Smooth muscle cell (in vitro differentiated cells): ENCODE measurements around the gene CYB561D2. TPM values are rescaled to one million over a fixed set of nuclear protein-coding genes. Genes with fewer than 3 reads are reported as not detected.

Experiments used
- DNase-seq: peaks from one replicate; lab custom pipeline; 2025; ENCODE audit not compliant: unreplicated experiment; lab: John Stamatoyannopoulos, UW
- H2AFZ ChIP-seq: fragments of 200-600 bp; sonication (generic); 2 replicates; pipeline ENCODE4 v1.6.0; 2016; ENCODE audit warnings: antibody characterized with exemption, low read depth, mild to moderate bottlenecking
- H3F3A ChIP-seq: fragments of 200-600 bp; sonication (generic); 2 replicates; pipeline ENCODE4 v1.6.0; 2017; ENCODE audit warnings: antibody characterized with exemption, low read depth
- H3K27ac ChIP-seq: fragments of 200-600 bp; sonication (generic); 2 replicates; pipeline ENCODE4 v1.5.1; 2016; ENCODE audit warnings: low read depth, mild to moderate bottlenecking
- H3K27me3 ChIP-seq: fragments of 200-600 bp; sonication (generic); 2 replicates; pipeline ENCODE4 v1.6.1; 2016; ENCODE audit warnings: low read depth, mild to moderate bottlenecking
- H3K36me3 ChIP-seq: fragments of 200-600 bp; sonication (generic); 2 replicates; pipeline ENCODE4 v1.5.1; 2016; ENCODE audit warnings: low read depth
- H3K4me1 ChIP-seq: fragments of 200-600 bp; sonication (generic); 2 replicates; pipeline ENCODE4 v1.5.1; 2016; ENCODE audit warnings: low read depth
- H3K4me2 ChIP-seq: fragments of 200-600 bp; sonication (generic); 2 replicates; pipeline ENCODE4 v1.6.0; 2016; ENCODE audit warnings: mild to moderate bottlenecking
- H3K4me3 ChIP-seq: fragments of 200-600 bp; sonication (generic); 2 replicates; pipeline ENCODE4 v1.5.1; 2016; ENCODE audit warnings: mild to moderate bottlenecking
- H3K79me2 ChIP-seq: fragments of 200-600 bp; sonication (generic); 2 replicates; pipeline ENCODE4 v1.6.0; 2016; ENCODE audit warnings: low read depth, mild to moderate bottlenecking
- H3K9ac ChIP-seq: fragments of 200-600 bp; sonication (generic); 2 replicates; pipeline ENCODE4 v1.6.0; 2016; ENCODE audit warnings: low read depth
- H3K9me3 ChIP-seq: fragments of 200-600 bp; sonication (generic); replicated peaks from 2 replicates; pipeline ENCODE4 v1.5.1; 2016; ENCODE audit warnings: low read depth
- H4K20me1 ChIP-seq: fragments of 200-600 bp; sonication (generic); 2 replicates; pipeline ENCODE4 v1.6.0; 2016; ENCODE audit warnings: low read depth
- CTCF ChIP-seq: fragments of 200-600 bp; sonication (generic); IDR thresholded peaks from 2 replicates; pipeline ENCODE4 v1.5.1; 2017; ENCODE audit warnings: borderline replicate concordance, mild to moderate bottlenecking, antibody characterized with exemption; ENCODE audit not compliant: insufficient read depth, poor library complexity, severe bottlenecking
- WGBS: methylation state at CpG from one replicate; pipeline ENCODE4 v1.1.7; 2016; ENCODE audit warnings: low lambda C conversion rate; 5-methylcytosine and 5-hydroxymethylcytosine counted together
- polyA plus RNA-seq: library from polyadenylated mRNA; unstranded; fragments of >200 nt; fragmentation: Nextera tagmentation; extraction: Ambion mirVana; gene quantifications from 2 replicates; pipeline ENCODE4 v1.2.1, GENCODE V29; 2016
- total RNA-seq: library from RNA; depleted of rRNA; stranded (reverse); fragments of >200 nt; gene quantifications from 2 replicates; pipeline ENCODE4 v1.2.3, GENCODE V29; 2014

The CYB561D2 gene
- total and polyA plus RNA-seq, 2 experiments from 2014 or later = 21.6 to 22.6 TPM

GRCh38 chr3:50316657-50317242, 33.9 kb upstream of the CYB561D2 start:
- Histone ChIP-seq H3K9ac (peak overlapping the region; percentile 44), H2AFZ (no peak overlapping the region), H3K79me2 (peaks cover 20% of the 10 kb centered on the region), H3K27me3 (no peaks in the 10 kb centered on the region), H3F3A (no peaks in the 10 kb centered on the region), H3K4me3 (no peak overlapping the region), H3K27ac (peak overlapping the region; percentile 75), H3K9me3 (no peaks in the 10 kb centered on the region), H3K4me2 (peak overlapping the region; percentile 2), H3K4me1 (peaks cover 8% of the 10 kb centered on the region), H4K20me1 (peaks cover 24% of the 10 kb centered on the region), H3K36me3 (no peaks in the 10 kb centered on the region)
- DNase-seq = no peak
- WGBS = 49% methylated on average over 9 of the region's 9 CpGs
- no peak for TF ChIP-seq CTCF

- peak overlapping the region; percentile 75 for H3K27ac ChIP-seq
Measured at GRCh38 chr3:50317300-50317699, 33.4 kb upstream of the CYB561D2 start.

GRCh38 chr3:50318163-50318562, 32.5 kb upstream of the CYB561D2 start:
- H3K4me3 ChIP-seq = no peak overlapping the region
- H2AFZ ChIP-seq = no peak overlapping the region
- H3K4me1 ChIP-seq = peaks cover 17% of the 10 kb centered on the region
- H4K20me1 ChIP-seq = peaks cover 24% of the 10 kb centered on the region
- H3K79me2 ChIP-seq = peaks cover 20% of the 10 kb centered on the region
- WGBS = 98% methylated on average over 11 of the region's 11 CpGs
- no peaks in the 10 kb centered on the region for H3K36me3 ChIP-seq
- no peak overlapping the region for H3K9ac ChIP-seq
- H3K4me2 ChIP-seq = no peak overlapping the region
- H3K27ac ChIP-seq = peak overlapping the region; percentile 75
- no peaks in the 10 kb centered on the region for H3K9me3 ChIP-seq
- no peak for TF ChIP-seq CTCF
- peaks cover 2% of the 10 kb centered on the region for H3F3A ChIP-seq
- no peak for DNase-seq
- no peaks in the 10 kb centered on the region for H3K27me3 ChIP-seq

More at GRCh38 chr3:50317300-50317699, 33.4 kb upstream of the CYB561D2 start:
- H3K4me3 ChIP-seq = no peak overlapping the region
- 84% methylated on average over 6 of the region's 6 CpGs for WGBS
- peaks cover 13% of the 10 kb centered on the region for H3K4me1 ChIP-seq
- H3K36me3 ChIP-seq = no peaks in the 10 kb centered on the region
- H2AFZ ChIP-seq = no peak overlapping the region
- no peaks in the 10 kb centered on the region for H3K9me3 ChIP-seq
- peaks cover 20% of the 10 kb centered on the region for H3K79me2 ChIP-seq
- no peaks in the 10 kb centered on the region for H3K27me3 ChIP-seq
- no peaks in the 10 kb centered on the region for H3F3A ChIP-seq
- peak overlapping the region; percentile 44 for H3K9ac ChIP-seq
- TF ChIP-seq CTCF = no peak
- H4K20me1 ChIP-seq = peaks cover 24% of the 10 kb centered on the region
- DNase-seq = no peak
- no peak overlapping the region for H3K4me2 ChIP-seq

GRCh38 chr3:50318615-50319014, 32.0 kb upstream of the CYB561D2 start:
- H3K9ac ChIP-seq = no peak overlapping the region
- no peaks in the 10 kb centered on the region for H3K9me3 ChIP-seq
- H3K36me3 ChIP-seq = no peaks in the 10 kb centered on the region
- H3K4me2 ChIP-seq = no peak overlapping the region
- no peak for DNase-seq
- peaks cover 20% of the 10 kb centered on the region for H3K79me2 ChIP-seq
- H4K20me1 ChIP-seq = peaks cover 24% of the 10 kb centered on the region
- no peak overlapping the region for H3K4me3 ChIP-seq
- H2AFZ ChIP-seq = no peak overlapping the region
- no peaks in the 10 kb centered on the region for H3K27me3 ChIP-seq
- H3K4me1 ChIP-seq = peaks cover 17% of the 10 kb centered on the region
- peaks cover 6% of the 10 kb centered on the region for H3F3A ChIP-seq
- H3K27ac ChIP-seq = no peak overlapping the region
- TF ChIP-seq CTCF = no peak
- 96% methylated on average over 10 of the region's 10 CpGs for WGBS
